ENCODE results near the gene ZBED2.
"Not testable (repeated sequence)": the region's sequence is repeated elsewhere in the genome, so short reads cannot be mapped to it uniquely, and the experiment has no call there.

Gene ZBED2

GRCh38 chr3:111571907-111572460 lies 23.2 kb downstream of the ZBED2 start:
- DNase-seq (ENCODE audit: low read depth) = no peak

- no peak for DNase-seq (ENCODE audit: low read depth)
Measured at GRCh38 chr3:111571282-111571681, 23.9 kb downstream of the ZBED2 start.

DNA sequence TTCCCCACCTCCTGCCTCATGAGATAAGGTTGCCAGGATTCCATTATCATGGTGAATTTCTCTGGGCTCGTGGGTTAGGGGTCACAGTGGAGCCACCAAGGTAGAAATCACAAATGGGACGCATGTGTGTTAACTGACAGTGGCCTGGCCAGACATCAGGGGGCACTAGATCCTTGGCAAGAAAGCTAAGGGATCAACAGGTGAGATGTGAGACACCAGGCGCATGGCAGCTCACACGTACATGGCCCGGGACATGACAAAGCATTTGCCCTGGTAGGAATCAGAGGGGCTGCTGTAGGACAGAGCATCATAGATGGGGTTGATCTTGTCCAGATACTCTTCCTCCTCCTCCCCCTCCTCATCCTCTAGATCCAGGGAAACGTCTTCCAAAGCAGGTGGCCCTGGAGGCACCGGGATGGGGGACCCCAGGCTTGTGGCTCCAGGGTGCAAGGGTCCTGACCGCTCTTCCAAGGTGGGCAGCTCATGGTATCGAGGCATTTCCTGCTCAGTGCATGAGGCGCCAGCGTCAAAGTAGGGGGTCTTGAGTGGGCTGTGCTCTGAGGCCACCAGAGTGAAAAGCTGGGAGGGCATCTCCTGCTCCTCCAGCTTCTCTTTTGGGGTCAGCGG lies 24.6 kb downstream of the ZBED2 start:
- no peak for DNase-seq (ENCODE audit: low read depth)

GRCh38 chr3:111568911-111569310 lies 26.2 kb downstream of the ZBED2 start:
- DNase-seq (ENCODE audit: low read depth) = no peak

DNA sequence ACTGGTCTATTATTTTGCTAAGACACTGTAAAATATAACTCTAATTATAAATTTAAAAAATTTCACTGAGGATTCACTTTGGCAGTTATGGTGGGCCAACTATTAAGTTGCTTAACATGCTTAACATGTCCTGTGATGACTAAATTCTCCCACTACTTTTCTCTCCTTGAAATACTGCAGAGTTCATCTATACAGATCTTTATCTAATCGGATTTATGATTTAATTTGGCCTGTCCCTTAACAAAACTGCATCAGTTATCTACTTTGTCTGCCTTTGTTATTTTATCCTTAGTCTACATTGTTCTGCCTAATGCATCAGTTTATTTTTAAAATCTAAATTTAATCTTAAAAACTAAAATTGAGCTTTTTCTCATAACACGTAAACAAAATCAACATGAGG lies 26.8 kb downstream of the ZBED2 start:
- DNase-seq (ENCODE audit: low read depth) = no peak

DNA sequence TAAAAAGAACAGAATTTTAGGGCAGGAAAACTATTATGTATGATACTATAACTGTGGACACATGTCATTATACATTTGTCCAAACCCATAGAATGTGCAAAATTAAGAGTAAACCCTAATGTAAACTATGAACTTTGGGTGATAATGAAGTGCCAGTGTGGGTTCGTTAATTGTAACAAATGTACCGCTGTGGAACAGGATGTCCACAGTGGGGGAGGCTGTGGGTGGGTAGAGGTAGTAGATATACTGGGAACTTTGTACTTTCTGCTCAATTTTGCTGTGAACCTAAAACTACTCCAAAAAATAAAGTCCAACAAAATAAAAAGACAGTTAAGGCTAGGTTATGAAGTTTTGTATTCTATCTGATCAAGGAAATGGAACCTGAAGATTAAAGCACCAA lies 28.3 kb downstream of the ZBED2 start:
- DNase-seq (ENCODE audit: low read depth) = no peak

- not testable (repeated sequence) for DNase-seq (ENCODE audit: low read depth)
Measured at GRCh38 chr3:111561902-111562301, 33.2 kb downstream of the ZBED2 start.

- no peak for DNase-seq (ENCODE audit: low read depth)
Measured at GRCh38 chr3:111548756-111549155, 46.4 kb downstream of the ZBED2 start.

GRCh38 chr3:111548092-111548491 lies 47.1 kb downstream of the ZBED2 start:
- DNase-seq (ENCODE audit: low read depth) = peak; percentile 39

GRCh38 chr3:111547631-111548030 lies 47.5 kb downstream of the ZBED2 start:
- no peak for DNase-seq (ENCODE audit: low read depth)

- no peak for DNase-seq (ENCODE audit: low read depth)
Measured at GRCh38 chr3:111545349-111545748, 49.8 kb downstream of the ZBED2 start.
